ENCODE measurements around the gene PRKAG1.
A peak's percentile ranks its signal among the peaks of the same experiment; 100 is the strongest.

PRKAG1 gene

DNA sequence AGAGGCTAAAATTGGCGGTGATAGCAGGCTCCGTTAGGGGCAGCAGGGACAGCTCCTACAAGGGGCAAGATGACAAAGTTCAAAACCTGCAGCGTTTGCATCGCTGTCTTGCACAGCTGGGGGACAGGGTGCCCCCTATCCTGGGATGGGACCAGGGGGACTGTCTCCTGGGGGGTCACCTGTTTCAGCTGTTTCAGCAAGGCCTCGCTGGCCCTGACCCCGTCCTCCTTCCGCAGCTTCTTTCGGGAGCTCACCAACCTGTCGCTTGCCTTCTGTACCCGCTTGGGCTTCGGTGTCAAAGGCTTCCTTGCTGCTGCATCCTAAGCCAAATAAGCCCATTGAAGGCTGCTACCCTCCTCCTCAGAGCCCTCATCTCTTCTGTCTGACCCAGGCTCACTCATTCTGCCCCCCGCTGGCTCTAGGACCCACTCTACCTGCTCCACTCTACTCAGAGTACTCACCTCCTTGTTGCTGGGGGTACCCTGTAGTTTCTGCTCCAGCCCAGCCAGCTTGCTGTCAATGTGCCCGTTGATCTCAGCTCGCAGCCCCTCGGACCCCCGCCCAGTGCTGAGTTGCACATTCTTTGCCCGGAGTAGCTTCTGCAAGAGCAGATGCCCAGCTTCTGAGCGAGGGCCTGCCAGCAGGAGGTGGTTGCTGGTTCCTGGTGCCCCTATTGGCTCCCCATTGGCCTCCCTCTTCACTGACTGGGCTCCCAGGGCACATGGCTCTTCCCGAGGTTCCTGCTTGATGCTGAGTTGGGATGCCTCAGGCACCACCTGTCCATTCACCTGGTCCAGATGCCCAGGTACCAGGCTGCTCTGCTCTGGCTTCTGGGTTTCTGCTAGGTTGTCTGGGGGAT is 12.4 kb upstream of the PRKAG1 start:
- no peak for DNase-seq

- DNase-seq: no peak
Observed at GRCh38 chr12:49030119-49030518, 11.5 kb upstream of the PRKAG1 start.

DNA sequence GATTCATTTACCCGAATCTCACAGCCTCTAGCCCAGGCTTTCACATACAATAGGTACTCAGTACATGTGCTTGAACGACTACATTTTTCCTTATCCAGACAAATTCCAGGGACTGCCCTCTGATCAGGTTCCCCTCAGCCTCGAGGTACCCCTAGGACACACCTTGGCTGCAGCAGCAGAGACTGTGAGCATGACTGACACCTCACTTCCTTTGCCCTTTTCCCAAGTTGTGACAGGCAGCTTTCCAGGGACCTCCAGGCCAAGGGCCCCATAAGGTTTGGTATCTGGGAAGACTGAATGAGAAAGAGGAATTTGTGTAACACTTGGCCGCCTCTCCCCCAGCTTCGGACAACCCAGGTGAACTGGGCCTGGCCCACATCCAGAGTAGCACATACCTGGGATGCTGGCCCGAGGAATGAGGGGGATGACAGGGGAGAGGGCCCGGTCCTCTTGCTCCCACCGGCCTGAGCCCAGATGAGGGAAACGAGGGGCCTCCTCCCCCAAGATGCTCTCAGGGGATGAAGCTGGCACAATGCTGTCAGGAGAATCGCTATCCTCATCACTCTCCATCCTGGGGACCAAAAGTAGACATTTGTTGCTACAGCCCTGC is 10.2 kb upstream of the PRKAG1 start:
- DNase-seq: no peak

DNA sequence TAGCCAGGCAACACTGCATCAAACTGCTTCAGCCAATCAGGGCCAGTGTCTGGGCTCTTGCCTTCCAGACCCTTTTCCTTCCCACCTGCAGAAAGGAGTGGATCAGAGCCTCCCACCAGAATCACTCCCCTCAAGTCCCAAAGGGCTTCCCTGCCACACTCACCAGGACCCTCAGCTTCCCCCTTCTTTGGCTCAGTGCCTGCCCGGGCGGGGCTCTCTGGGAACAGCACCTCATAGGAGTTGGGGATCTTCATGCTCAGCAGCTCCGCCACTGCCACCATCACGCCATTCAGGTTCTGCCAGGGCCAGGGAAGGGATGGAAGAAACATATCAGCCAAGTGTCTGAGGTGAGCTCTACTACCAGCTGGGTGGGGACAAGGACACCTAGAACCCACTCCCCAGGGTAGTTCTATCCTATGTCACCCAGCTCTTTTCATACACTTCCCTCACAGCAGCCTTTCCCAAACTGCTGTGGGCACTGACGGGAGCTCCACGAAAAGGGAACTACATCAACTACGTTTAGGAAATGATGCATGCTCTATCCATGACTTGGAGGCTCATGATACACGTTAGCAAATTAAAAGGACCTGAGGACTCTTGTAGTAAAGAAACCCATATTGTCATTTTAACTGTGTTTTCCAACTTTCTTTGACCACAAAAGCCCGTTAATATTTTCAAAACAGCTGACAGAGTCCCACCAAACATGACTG is 9.4 kb upstream of the PRKAG1 start:
- DNase-seq: no peak

DNA sequence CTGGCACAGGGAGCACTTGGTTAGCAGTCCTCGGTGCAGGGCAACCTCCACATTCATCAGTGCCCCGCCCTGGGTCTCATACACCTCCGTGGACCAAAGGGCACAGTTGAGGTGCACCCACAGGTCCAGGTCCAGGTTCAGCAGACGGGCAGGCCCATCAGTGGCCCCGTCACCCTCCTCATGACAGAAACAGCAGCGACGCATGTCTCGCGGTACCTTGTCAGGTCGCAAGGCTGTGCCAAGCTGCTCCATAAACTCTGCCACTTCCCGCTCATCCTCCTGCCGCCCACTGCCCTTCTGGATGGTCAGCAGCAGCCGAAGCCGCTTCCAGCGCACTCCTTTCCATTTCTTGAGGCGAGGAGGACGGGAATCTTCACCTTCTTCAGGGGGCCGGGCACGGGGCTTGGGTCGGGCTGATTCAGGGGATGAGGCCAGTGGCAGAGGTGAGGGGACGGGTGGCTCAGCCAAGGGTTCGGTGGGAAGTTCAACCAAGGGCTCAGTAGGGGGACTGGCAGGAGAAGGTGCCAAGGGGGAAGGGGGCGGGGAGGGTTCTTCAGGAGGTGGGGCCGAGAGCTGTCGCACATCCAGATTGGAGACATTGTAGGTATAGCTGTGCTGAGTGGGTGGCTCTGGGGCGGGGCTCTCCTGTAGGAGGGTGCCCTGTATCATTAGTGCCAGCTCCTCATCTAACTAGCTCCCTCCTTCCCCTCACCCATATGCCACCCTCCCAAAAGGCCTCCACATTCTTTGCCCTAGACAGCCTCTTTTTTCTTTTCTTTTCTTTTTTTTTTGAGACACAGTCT is 8.3 kb upstream of the PRKAG1 start:
- no peak for DNase-seq

DNA sequence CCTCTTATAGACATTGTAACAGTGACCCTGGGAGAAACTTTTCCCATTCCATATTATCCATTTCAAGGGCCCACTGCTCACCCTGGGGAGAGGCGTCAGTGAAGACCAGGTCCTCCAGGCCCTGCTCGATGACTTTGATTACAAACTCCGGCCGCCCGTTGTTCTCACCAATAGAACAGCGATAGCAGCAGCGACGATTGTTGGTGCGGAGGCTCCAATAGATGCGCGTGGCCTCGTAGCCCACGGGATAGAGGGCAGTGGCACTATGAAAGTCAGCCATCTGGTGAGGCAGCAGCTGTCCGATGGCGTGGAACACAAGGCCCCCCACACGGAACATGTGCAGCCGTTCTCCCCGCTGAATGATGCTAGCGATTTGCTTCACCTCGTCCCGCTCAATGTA is 7.5 kb upstream of the PRKAG1 start:
- no peak for DNase-seq

DNA sequence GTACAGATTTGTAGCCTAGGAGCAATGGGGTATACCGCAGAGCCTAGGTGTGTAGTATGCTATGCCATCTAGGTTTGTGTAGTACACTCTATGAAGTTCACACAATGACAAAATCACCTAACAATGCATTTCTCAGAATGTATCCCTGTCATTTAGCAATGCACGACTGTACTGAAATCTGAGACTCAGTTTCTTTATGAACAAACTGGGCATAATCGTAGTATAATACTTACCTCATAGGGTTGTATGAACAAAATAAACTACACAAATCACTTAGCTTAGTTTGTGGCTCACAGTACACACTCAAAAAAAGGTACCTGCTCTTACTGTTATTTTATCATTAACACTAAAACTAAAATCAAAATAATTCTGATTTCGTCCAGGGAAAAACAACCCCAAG is 6.9 kb upstream of the PRKAG1 start:
- DNase-seq: no peak

GRCh38 chr12:49024543-49024942 is 6.0 kb upstream of the PRKAG1 start:
- DNase-seq: no peak

- no peak for DNase-seq
Observed at GRCh38 chr12:49023812-49024211, 5.2 kb upstream of the PRKAG1 start.

DNA sequence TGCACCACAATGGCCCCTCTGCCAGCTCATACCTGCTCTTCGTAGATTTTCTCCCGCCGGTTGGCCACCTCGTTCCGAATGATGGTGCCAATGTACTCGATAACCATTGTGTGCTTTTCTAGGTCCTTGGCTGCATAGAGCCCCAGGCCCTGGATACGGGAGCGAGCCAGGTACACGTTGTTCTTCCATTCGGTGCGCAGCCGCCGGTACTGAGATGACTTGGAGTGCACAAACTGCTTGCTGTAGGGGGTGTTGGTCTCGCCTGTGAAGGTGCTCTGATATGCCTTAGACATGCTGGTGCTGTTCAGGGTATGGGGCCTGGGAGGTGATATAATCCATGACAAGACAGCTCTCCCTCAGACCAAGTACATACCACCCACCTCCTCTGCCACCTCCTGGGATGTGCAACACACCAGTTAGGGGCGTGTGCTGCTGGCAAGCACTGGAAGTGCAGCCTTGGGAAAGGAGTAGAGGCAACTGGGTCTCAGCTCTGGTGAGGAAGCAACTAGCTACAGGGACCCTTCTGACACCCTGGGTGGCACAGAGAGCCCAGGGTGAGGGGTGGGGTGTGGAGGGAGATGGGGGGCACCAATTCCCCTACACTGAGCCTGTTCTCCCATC is 4.1 kb upstream of the PRKAG1 start:
- no peak for DNase-seq

- DNase-seq: no peak
Observed at GRCh38 chr12:49021292-49021915, 2.8 kb upstream of the PRKAG1 start.

DNA sequence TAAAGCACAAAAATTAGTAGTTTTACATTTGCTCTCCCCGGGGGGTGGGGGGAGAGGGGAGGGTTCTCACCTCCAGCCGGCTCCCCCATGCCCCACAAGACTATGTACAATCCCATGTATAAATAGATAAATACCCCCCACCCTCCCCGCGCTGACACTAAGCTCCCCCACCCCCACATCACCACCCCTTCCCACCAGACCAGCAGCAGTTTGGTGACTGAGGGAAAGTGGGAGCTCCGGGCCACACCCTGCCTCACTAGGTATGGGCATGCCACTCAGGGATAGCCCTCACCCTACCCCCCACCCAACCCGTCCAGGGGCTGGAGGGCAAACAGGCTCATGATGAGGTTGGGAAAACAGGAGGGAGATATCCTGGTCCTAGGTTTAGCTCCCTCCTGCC is 1.9 kb upstream of the PRKAG1 start:
- no peak for DNase-seq

GRCh38 chr12:49019443-49020324 is 1.1 kb upstream of the PRKAG1 start:
- DNase-seq: peak in 1 of 2 experiments; percentile 27

GRCh38 chr12:49019120-49019430 is 499 bp upstream of the PRKAG1 start:
- no peak for DNase-seq

DNA sequence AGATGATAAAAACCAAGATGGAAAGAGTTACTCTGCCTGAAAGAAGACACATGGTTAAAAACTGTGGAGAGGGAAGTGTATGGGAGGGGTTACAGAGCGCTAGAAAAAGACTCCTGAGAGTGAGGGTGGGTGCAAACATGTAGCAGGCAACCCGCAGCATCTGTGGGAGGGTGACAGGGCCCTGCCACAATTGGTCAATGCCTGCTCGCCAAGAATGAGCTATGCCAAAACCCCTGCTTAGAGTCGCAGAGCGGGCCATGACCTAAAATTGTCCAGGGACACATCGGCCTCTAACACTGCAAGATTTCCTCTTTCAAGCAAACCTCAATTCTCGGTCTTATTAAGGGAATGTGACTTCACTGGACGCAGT is 700 bp downstream of the PRKAG1 start:
- peak; percentile 23 to 30 for DNase-seq

DNA sequence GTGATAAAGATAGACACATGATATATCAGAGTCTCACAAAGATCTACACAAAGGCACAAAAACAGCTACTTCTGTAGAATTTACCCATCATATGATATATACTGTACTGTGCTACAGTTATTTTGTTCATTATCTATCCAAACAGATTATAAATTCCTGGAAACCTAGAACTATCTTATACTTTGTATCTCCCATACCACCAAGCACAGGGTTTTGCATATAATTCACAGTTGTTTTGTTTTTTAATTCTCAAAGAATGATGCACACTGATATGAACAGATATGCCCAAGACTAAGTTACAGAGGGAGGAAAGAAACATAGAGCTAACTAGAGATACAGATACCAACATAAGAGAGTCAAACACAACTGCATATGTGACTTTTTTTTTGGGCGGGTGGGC is 3.4 kb downstream of the PRKAG1 start:
- no peak for DNase-seq

DNA sequence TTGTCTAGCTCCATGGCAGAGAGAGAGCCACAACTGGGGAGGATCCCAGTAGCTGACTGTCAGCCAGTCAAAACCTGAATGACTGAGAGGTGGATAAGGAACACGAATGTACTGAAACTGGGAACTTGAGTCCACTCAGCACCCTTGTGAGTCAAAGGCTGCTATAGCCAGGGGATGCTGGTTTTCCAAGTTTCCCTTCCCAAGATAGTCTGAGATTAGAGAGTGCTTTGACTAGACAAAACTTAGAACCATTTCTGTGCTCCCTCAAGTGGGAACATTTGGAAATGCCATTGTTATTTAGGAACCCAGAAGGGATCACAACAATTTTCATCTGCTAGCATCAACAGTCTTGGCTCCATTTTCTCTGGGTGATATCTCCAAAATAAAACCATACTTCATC is 4.0 kb downstream of the PRKAG1 start:
- DNase-seq: no peak

DNA sequence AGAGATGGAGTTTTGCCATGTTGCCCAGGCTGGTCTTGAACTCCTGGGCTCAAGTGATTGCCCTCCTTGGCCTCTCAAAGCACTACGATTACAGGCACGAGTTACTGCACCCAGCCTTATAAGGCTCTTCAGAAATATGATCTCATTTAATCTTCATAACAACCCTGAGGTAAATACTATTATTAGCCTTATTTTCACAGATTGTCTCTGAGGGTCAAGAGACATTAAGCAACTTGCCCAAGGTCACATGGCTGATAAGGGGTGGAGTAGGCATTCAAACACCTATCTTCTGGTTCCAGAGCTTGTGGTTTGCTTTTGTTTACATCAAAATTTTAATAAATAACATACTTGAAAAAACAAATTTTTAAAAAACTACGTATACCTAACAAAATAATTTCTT is 5.1 kb downstream of the PRKAG1 start:
- DNase-seq: no peak

DNA sequence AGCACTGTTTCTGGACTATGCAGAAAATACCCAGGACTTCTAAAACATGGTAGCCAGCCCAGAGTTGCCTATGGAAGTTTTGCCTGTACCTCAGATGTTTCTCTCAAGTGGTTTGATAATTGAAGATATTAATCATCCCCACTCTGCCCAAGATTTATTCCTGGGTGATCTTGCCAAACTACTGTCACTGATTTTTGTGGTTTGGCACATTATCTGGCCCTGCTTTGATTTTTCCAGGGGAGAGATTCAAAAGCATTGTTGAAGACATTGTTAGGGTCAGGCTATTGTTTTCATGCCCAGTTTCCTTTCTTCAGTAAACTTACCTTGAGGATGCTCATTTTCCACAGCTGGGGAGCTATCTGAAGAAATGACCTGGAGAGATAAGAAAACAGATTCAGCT is 5.8 kb downstream of the PRKAG1 start:
- DNase-seq: no peak

GRCh38 chr12:49010092-49010668 is 8.4 kb downstream of the PRKAG1 start:
- DNase-seq: no peak

DNA sequence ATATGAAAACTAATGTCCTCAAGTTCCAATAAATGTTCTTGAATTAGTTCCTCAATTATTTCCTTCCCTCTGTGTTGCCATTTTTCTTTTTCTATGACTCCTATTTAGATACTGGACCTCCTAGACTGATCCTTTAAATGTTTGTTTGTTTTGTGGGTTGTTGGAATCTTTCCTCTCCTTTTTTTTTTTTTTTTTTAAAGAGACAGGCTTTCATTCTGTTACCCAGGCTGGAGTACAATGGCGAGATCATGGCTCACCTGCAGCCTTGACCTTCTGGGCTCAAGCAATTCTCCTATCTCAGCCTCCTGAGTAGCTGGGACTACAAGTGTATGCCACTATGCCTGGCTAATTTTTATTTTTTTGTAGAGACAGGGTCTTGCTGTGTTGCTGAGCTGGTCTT is 9.6 kb downstream of the PRKAG1 start:
- DNase-seq: no peak

Data from stimulated activated CD4-positive, alpha-beta T cell treated with anti-CD3 and anti-CD28 coated beads, Interleukin-4, amount 100 ng/mL, for 4 hours (primary cell).